Right renal cortex interstitium (tissue), 3 donors: ENCODE data around the gene CRYAB. TPM values are rescaled to one million over a fixed set of nuclear protein-coding genes. Genes with fewer than 3 reads are reported as not detected.

Experiments used
- polyA plus RNA-seq, 3 donors: library from polyadenylated mRNA; unstranded; fragments of 120-200 nt; gene quantifications; one replicate each; pipeline ENCODE4 v1.2.1, GENCODE V29; 2013; ENCODE audit not compliant: insufficient read length in 3 of 3

The CRYAB gene
- polyA plus RNA-seq, 3 donors, result 52.8 to 63.8 (median 58.6) TPM

Other genes starting within 250 kb of the CRYAB start
- 10 to 100 TPM; 20.2 to 22.4 (median 21.7) TPM for gene PPP2R1B, start 145.4 kb downstream of the CRYAB start, polyA plus RNA-seq
- 10 to 100 TPM; 40.8 to 41.7 (median 41.2) TPM for gene ALG9, start 40.2 kb downstream of the CRYAB start, polyA plus RNA-seq
- gene FDXACB1, start 32.6 kb downstream of the CRYAB start, polyA plus RNA-seq, result 1 to 10 TPM; 5.8 to 6.0 (median 6.0) TPM
- gene CFAP68, start 32.2 kb downstream of the CRYAB start, polyA plus RNA-seq, result 10 to 100 TPM; 57.4 to 59.3 (median 59.0) TPM
- 1 to 10 TPM; 1.2 to 1.6 (median 1.2) TPM for gene HSPB2, start 964 bp upstream of the CRYAB start, polyA plus RNA-seq
- 10 to 100 TPM; 12.4 to 13.7 (median 12.8) TPM for gene C11orf52, start 7.1 kb upstream of the CRYAB start, polyA plus RNA-seq
- gene DIXDC1, start 25.6 kb upstream of the CRYAB start, polyA plus RNA-seq, result 10 to 100 TPM; 18.8 to 22.2 (median 21.1) TPM
- gene DLAT, start 113.6 kb upstream of the CRYAB start, polyA plus RNA-seq, result 10 to 100 TPM; 51.7 to 57.5 (median 52.8) TPM
- gene PIH1D2, start 162.2 kb upstream of the CRYAB start, polyA plus RNA-seq, result 10 to 100 TPM in 2 of 3 donors, 1 to 10 TPM in 1; 9.7 to 11.8 (median 10.8) TPM
- gene NKAPD1, start 162.5 kb upstream of the CRYAB start, polyA plus RNA-seq, result 10 to 100 TPM; 59.2 to 69.5 (median 60.9) TPM
- 10 to 100 TPM; 73.5 to 88.0 (median 83.7) TPM for gene TIMM8B, start 175.0 kb upstream of the CRYAB start, polyA plus RNA-seq
- gene SDHD, start 175.1 kb upstream of the CRYAB start, polyA plus RNA-seq, result 100 to 1,000 TPM; 195 to 225 (median 199) TPM